B cell (primary cell): ENCODE measurements around the gene ADAMTSL1. TPM values are rescaled to one million over a fixed set of nuclear protein-coding genes. Genes with fewer than 3 reads are reported as not detected.

Experiments used
- ATAC-seq: fragments of 200-7000 bp; cut with Tn5 transposase; one replicate; pipeline ENCODE4 v1.10.0; 2021; ENCODE audit warnings: low read depth, mild to moderate bottlenecking, moderate number of reproducible peaks, moderate library complexity
- CTCF ChIA-PET: fragments of 350-600 bp; sonication (Branson Sonifier 250); formaldehyde crosslinking; loops from one replicate; lab custom pipeline; 2021; ENCODE audit warnings: antibody characterized with exemption, inconsistent platforms; lab: Charles Lee
- POLR2A ChIA-PET: fragments of 350-600 bp; sonication (Branson Sonifier 250); formaldehyde crosslinking; loops from one replicate; lab custom pipeline; 2021; ENCODE audit warnings: antibody characterized with exemption; lab: Charles Lee
- DNase-seq: peaks from one replicate; pipeline ENCODE4 v3.0.0; 2013
- H2AFZ ChIP-seq: 2 replicates; pipeline ENCODE4 v1.6.1; 2012; ENCODE audit warnings: mild to moderate bottlenecking, low read depth, low read length; ENCODE audit not compliant: insufficient read depth, poor library complexity, severe bottlenecking
- H3K27ac ChIP-seq, 2 donors: 1 replicate in 1 of 2; 2 replicates in 1 of 2; pipeline ENCODE4 v1.5.1; 2012 to 2013; ENCODE audit warnings: low read length in 2 of 2, mild to moderate bottlenecking in 2 of 2, moderate library complexity in 1 of 2
- H3K27me3 ChIP-seq, 4 experiments: fragments of 200-600 bp in 1 of 4; sonication (generic) in 1 of 4; replicated peaks in 1 of 4; 1 replicate in 2 of 4; 2 replicates in 2 of 4; pipeline versions ENCODE4 v1.6.1 to v1.7.0; 2013 to 2016; ENCODE audit warnings: low read length in 3 of 4, mild to moderate bottlenecking in 2 of 4, mixed read lengths in 1 of 4, moderate library complexity in 1 of 4; ENCODE audit not compliant: insufficient read depth in 4 of 4, control insufficient read depth in 3 of 4; ENCODE audit errors: control extremely low read depth in 1 of 4
- H3K36me3 ChIP-seq, 2 experiments: replicated peaks in 1 of 2; 1 replicate in 1 of 2; 2 replicates in 1 of 2; pipeline versions ENCODE4 v1.6.1 to v1.7.1; 2013; ENCODE audit warnings: low read length in 1 of 2; ENCODE audit not compliant: insufficient read depth in 2 of 2, control insufficient read depth in 1 of 2; ENCODE audit errors: control extremely low read depth in 1 of 2, extremely low read depth in 1 of 2
- H3K4me1 ChIP-seq, 2 donors: fragments of 200-600 bp in 1 of 2; sonication (generic) in 1 of 2; 1 replicate in 1 of 2; 2 replicates in 1 of 2; pipeline versions ENCODE4 v1.5.1 to v1.6.1; 2013 to 2017; ENCODE audit warnings: low read length in 2 of 2; ENCODE audit not compliant: control insufficient read depth in 2 of 2, insufficient read depth in 2 of 2
- H3K4me2 ChIP-seq: replicated peaks from 2 replicates; pipeline ENCODE3; 2012; ENCODE audit warnings: mild to moderate bottlenecking, low read depth, low read length; ENCODE audit not compliant: poor library complexity, severe bottlenecking
- H3K4me3 ChIP-seq, 5 experiments: fragments of 200-600 bp in 1 of 5; sonication (generic) in 1 of 5; 1 replicate in 3 of 5; 2 replicates in 2 of 5; pipeline versions ENCODE4 v1.5.1 to v1.7.0; 2011 to 2016; ENCODE audit warnings: low read length in 4 of 5, mild to moderate bottlenecking in 4 of 5, low read depth in 2 of 5, control low read depth in 1 of 5, moderate library complexity in 1 of 5; ENCODE audit not compliant: insufficient read depth in 1 of 5; ENCODE audit errors: control extremely low read depth in 1 of 5, extremely low read depth in 1 of 5
- H3K79me2 ChIP-seq: fragments of 200-600 bp; sonication (generic); one replicate; pipeline ENCODE4 v1.6.0; 2016; ENCODE audit warnings: low read length; ENCODE audit not compliant: control insufficient read depth, insufficient read depth
- H3K9ac ChIP-seq: fragments of 200-600 bp; sonication (generic); 2 replicates; pipeline ENCODE4 v1.6.1; 2017; ENCODE audit warnings: mild to moderate bottlenecking, low read length, moderate library complexity
- H3K9me3 ChIP-seq, 3 donors: one replicate each; pipeline versions ENCODE4 v1.6.1 to v1.7.1; 2013; ENCODE audit warnings: low read length in 2 of 3; ENCODE audit not compliant: control insufficient read depth in 2 of 3, insufficient read depth in 1 of 3; ENCODE audit errors: control extremely low read depth in 1 of 3
- H4K20me1 ChIP-seq: 2 replicates; pipeline ENCODE4 v1.6.0; 2012; ENCODE audit warnings: mild to moderate bottlenecking, low read length; ENCODE audit not compliant: insufficient read depth, control insufficient read depth, poor library complexity, severe bottlenecking
- H3K27ac Mint-ChIP-seq: one replicate; pipeline ENCODE4 v1.8.0; 2021; ENCODE audit warnings: mixed read lengths
- H3K27me3 Mint-ChIP-seq: one replicate; pipeline ENCODE4 v1.8.0; 2021; ENCODE audit warnings: mixed read lengths
- H3K4me1 Mint-ChIP-seq: one replicate; pipeline ENCODE4 v1.8.0; 2021; ENCODE audit warnings: mixed read lengths
- H3K4me3 Mint-ChIP-seq: one replicate; pipeline ENCODE4 v1.8.0; 2021; ENCODE audit warnings: mixed read lengths
- H3K9me3 Mint-ChIP-seq: one replicate; pipeline ENCODE4 v1.8.0; 2022; ENCODE audit warnings: mixed read lengths; ENCODE audit not compliant: insufficient read depth
- CTCF ChIP-seq: fragments of 200-600 bp; IDR thresholded peaks from one replicate; pipeline ENCODE4 v1.8.0; 2022; ENCODE audit warnings: antibody characterized with exemption, mild to moderate bottlenecking
- EZH2 ChIP-seq: IDR thresholded peaks from 2 replicates; pipeline ENCODE4 v1.6.1; 2012; ENCODE audit warnings: borderline replicate concordance, low read depth, mild to moderate bottlenecking, moderate library complexity, low read length; ENCODE audit not compliant: insufficient read depth, poor library complexity, severe bottlenecking
- WGBS: methylation state at CpG from one replicate; pipeline ENCODE4 v1.1.5; 2013; ENCODE audit warnings: missing lambda C conversion rate; ENCODE audit not compliant: insufficient coverage; 5-methylcytosine and 5-hydroxymethylcytosine counted together
- intact Hi-C: fragments of 100-400 bp; cut with micrococcal nuclease; formaldehyde crosslinking; loops from one replicate; pipeline ENCODE4 v1.10.0; 2022
- polyA plus RNA-seq: library from polyadenylated mRNA; depleted of rRNA; stranded (reverse); fragments of >200 nt; gene quantifications from 2 replicates; pipeline ENCODE4 v1.2.3, GENCODE V29; 2012
- total RNA-seq, 2 donors: library from RNA; stranded (reverse); fragments of 120-200 nt in 1 of 2; gene quantifications; 1 replicate in 1 of 2; 2 replicates in 1 of 2; pipeline versions ENCODE4 v1.2.3 to v1.2.4, GENCODE V29; 2013 to 2022

ADAMTSL1 gene
- total and polyA plus RNA-seq, 2 donors (not counting 1 experiment from before 2014, with no cell fraction given) = not detected

- TF ChIP-seq CTCF = no peak
- TF ChIP-seq EZH2 = no peak
- Histone ChIP-seq H3K27ac (no peak overlapping the region), H3K27me3 (no peaks in the 10 kb centered on the region), H3K9me3 (no peaks in the 10 kb centered on the region), H3K4me2 (no peak overlapping the region), H4K20me1 (no peaks in the 10 kb centered on the region), H3K4me3 (no peak overlapping the region), H3K36me3 (no peaks in the 10 kb centered on the region), H3K9ac (no peak overlapping the region), H3K4me1 (no peaks in the 10 kb centered on the region), H3K79me2 (no peaks in the 10 kb centered on the region), H2AFZ (no peak overlapping the region)
- Mint-ChIP-seq H3K27ac (no peak overlapping the region), H3K27me3 (no peaks in the 10 kb centered on the region), H3K9me3 (no peaks in the 10 kb centered on the region), H3K4me1 (no peaks in the 10 kb centered on the region), H3K4me3 (no peak overlapping the region)
- 89% methylated on average over 4 of the region's 5 CpGs for WGBS
- DNase-seq (no peak), ATAC-seq (no peak)
- CTCF ChIA-PET = no interaction called here
- POLR2A ChIA-PET = no interaction called here
- intact Hi-C loops = no loop called here
These were observed 158.9 kb downstream of the ADAMTSL1 start for GRCh38 chr9:18632632-18633403.

GRCh38 chr9:18636781-18637180 lies 162.8 kb downstream of the ADAMTSL1 start:
- no CpG with 5 or more reads among the region's 2 CpGs for WGBS
- H3K4me1 Mint-ChIP-seq = no peaks in the 10 kb centered on the region

More at GRCh38 chr9:18636781-18637180, 162.8 kb downstream of the ADAMTSL1 start:
- no peaks in the 10 kb centered on the region for H3K4me1 ChIP-seq
- CTCF ChIA-PET = no interaction called here
- H2AFZ ChIP-seq = no peak overlapping the region
- H4K20me1 ChIP-seq = no peaks in the 10 kb centered on the region
- no peak overlapping the region for H3K4me3 Mint-ChIP-seq
- H3K9me3 ChIP-seq = no peaks in the 10 kb centered on the region
- no peaks in the 10 kb centered on the region for H3K36me3 ChIP-seq
- no peaks in the 10 kb centered on the region for H3K79me2 ChIP-seq
- POLR2A ChIA-PET = no interaction called here
- TF ChIP-seq CTCF (no peak), EZH2 (no peak)
- H3K9me3 Mint-ChIP-seq = no peaks in the 10 kb centered on the region
- H3K27ac Mint-ChIP-seq = no peak overlapping the region
- DNase-seq (no peak), ATAC-seq (no peak)
- no peak overlapping the region for H3K4me3 ChIP-seq
- H3K4me2 ChIP-seq = no peak overlapping the region
- H3K27me3 ChIP-seq = no peaks in the 10 kb centered on the region
- H3K9ac ChIP-seq = no peak overlapping the region
- intact Hi-C loops = no loop called here
- no peaks in the 10 kb centered on the region for H3K27me3 Mint-ChIP-seq
- H3K27ac ChIP-seq = no peak overlapping the region
